Mammary epithelial cell (primary cell): ENCODE data around the gene LRP1.

Source experiments
- CTCF ChIP-seq, 2 donors: IDR thresholded peaks in 1 of 2; conservative IDR thresholded peaks in 1 of 2; 2 replicates each; pipeline ENCODE4 v1.5.1; 2011 to 2012; ENCODE audit warnings: inconsistent platforms in 2 of 2, low read length in 2 of 2, mild to moderate bottlenecking in 2 of 2, control low read depth in 1 of 2, low read depth in 1 of 2; ENCODE audit not compliant: insufficient read depth in 1 of 2; ENCODE audit errors: extremely low read depth in 1 of 2
- EZH2 ChIP-seq: IDR thresholded peaks from 2 replicates; pipeline ENCODE4 v1.6.1; 2012; ENCODE audit warnings: low read length, inconsistent platforms, borderline replicate concordance

GRCh38 chr12:57133916-57134315 lies 5.6 kb downstream of the LRP1 start:
- no peak for TF ChIP-seq CTCF (conservative IDR thresholded peaks at IDR 0.05 in 1 of 2, IDR thresholded peaks at IDR 0.05 in 1 of 2; ENCODE audit: extremely low read depth in 1 of 2, insufficient read depth in 1 of 2, low read depth in 1 of 2, low read length in 2 of 2)
- no peak for TF ChIP-seq EZH2
